Endodermal cell (in vitro differentiated cells): ENCODE data around the gene LIPI. TPM values are rescaled to one million over a fixed set of nuclear protein-coding genes. Genes with fewer than 3 reads are reported as not detected.

Experiments
- DNase-seq: peaks from one replicate; pipeline ENCODE4 v3.0.0-alpha.2; 2017
- H3K27ac ChIP-seq: 2 replicates; pipeline ENCODE4 v1.5.1; 2013; ENCODE audit warnings: mild to moderate bottlenecking, low read depth, low read length, moderate library complexity
- H3K27me3 ChIP-seq: 2 replicates; pipeline ENCODE4 v1.6.1; 2013; ENCODE audit warnings: mild to moderate bottlenecking, low read length, moderate library complexity; ENCODE audit not compliant: insufficient read depth, control insufficient read depth, poor library complexity, severe bottlenecking
- H3K36me3 ChIP-seq: 2 replicates; pipeline ENCODE4 v1.7.0; 2013; ENCODE audit warnings: mild to moderate bottlenecking, low read length, moderate library complexity; ENCODE audit not compliant: control insufficient read depth, insufficient read depth
- H3K4me1 ChIP-seq: one replicate; pipeline ENCODE4 v1.7.0; 2013; ENCODE audit warnings: low read length; ENCODE audit not compliant: control insufficient read depth, insufficient read depth
- H3K4me3 ChIP-seq: 2 replicates; pipeline ENCODE4 v1.5.1; 2013; ENCODE audit warnings: mild to moderate bottlenecking, low read length, moderate library complexity
- H3K9ac ChIP-seq: 2 replicates; pipeline ENCODE4 v1.6.1; 2013; ENCODE audit warnings: mild to moderate bottlenecking, low read length, moderate library complexity; ENCODE audit not compliant: poor library complexity, severe bottlenecking; ENCODE audit errors: extremely low read depth
- H3K9me3 ChIP-seq: 2 replicates; pipeline ENCODE4 v1.6.1; 2013; ENCODE audit warnings: mild to moderate bottlenecking, low read length, moderate library complexity; ENCODE audit not compliant: control insufficient read depth
- H3K27ac Mint-ChIP-seq: 2 replicates; pipeline ENCODE4 v1.8.0; 2020; ENCODE audit warnings: mixed read lengths
- H3K27me3 Mint-ChIP-seq: 2 replicates; pipeline ENCODE4 v1.8.0; 2021; ENCODE audit warnings: mild to moderate bottlenecking, mixed read lengths; ENCODE audit not compliant: insufficient read depth
- H3K36me3 Mint-ChIP-seq: 2 replicates; pipeline ENCODE4 v1.8.0; 2020; ENCODE audit warnings: low read depth, mixed read lengths
- H3K4me1 Mint-ChIP-seq: 2 replicates; pipeline ENCODE4 v1.8.0; 2020; ENCODE audit warnings: mixed read lengths
- H3K4me3 Mint-ChIP-seq: 2 replicates; pipeline ENCODE4 v1.8.0; 2020; ENCODE audit warnings: mild to moderate bottlenecking, moderate library complexity, mixed read lengths
- H3K9me3 Mint-ChIP-seq: 2 replicates; pipeline ENCODE4 v1.8.0; 2020; ENCODE audit warnings: mild to moderate bottlenecking, mixed read lengths
- CTCF ChIP-seq: fragments of 200-600 bp; sonication (generic); conservative IDR thresholded peaks from 2 replicates; pipeline ENCODE4 v1.5.0; 2021; ENCODE audit warnings: antibody characterized with exemption, mild to moderate bottlenecking
- WGBS, 2 experiments: methylation state at CpG; one replicate each; pipeline versions ENCODE4 v1.1.5 to v1.1.7; 2013; ENCODE audit warnings: missing lambda C conversion rate in 2 of 2, mixed read lengths in 1 of 2; ENCODE audit not compliant: insufficient coverage in 1 of 2, insufficient read length in 1 of 2; 5-methylcytosine and 5-hydroxymethylcytosine counted together
- total RNA-seq, 2 donors: library from RNA; stranded (reverse); fragmentation: NEBNext Ultra II Directional in 1 of 2; extraction: Animal tissue kit (Norgen Biotek cat#: 25700) in 1 of 2; gene quantifications; 2 replicates in 1 of 2; 3 replicates in 1 of 2; pipeline ENCODE4 v1.2.1, GENCODE V29; 2021

LIPI gene
- total RNA-seq, 2 donors from 2014 or later: not detected

GRCh38 chr21:14074177-14074576 is 136.6 kb downstream of the LIPI start:
- H3K36me3 ChIP-seq: peaks cover 22% of the 10 kb centered on the region
- WGBS, 2 experiments: 94% methylated on average over 17 of the region's 17 CpGs
- H3K9me3 Mint-ChIP-seq: peaks cover 77% of the 10 kb centered on the region
- peaks cover 22% of the 10 kb centered on the region for H3K9me3 ChIP-seq
- H3K27ac ChIP-seq: no peak overlapping the region
- no peak for TF ChIP-seq CTCF
- H3K4me1 ChIP-seq: no peaks in the 10 kb centered on the region
- H3K27me3 ChIP-seq: no peaks in the 10 kb centered on the region
- DNase-seq: no peak
- peaks cover 23% of the 10 kb centered on the region for H3K36me3 Mint-ChIP-seq
- no peaks in the 10 kb centered on the region for H3K4me1 Mint-ChIP-seq
- H3K27me3 Mint-ChIP-seq: no peaks in the 10 kb centered on the region
- H3K9ac ChIP-seq: no peak overlapping the region
- H3K27ac Mint-ChIP-seq: no peak overlapping the region
- no peak overlapping the region for H3K4me3 Mint-ChIP-seq
- H3K4me3 ChIP-seq: no peak overlapping the region

- 94% methylated on average over 10 to 16 of the region's 16 CpGs for WGBS, 2 experiments
- H3K9me3 Mint-ChIP-seq: peaks cover 73% of the 10 kb centered on the region
- peaks cover 22% of the 10 kb centered on the region for H3K36me3 ChIP-seq
- no peak overlapping the region for H3K9ac ChIP-seq
- no peak for DNase-seq
- H3K4me3 ChIP-seq: no peak overlapping the region
- no peaks in the 10 kb centered on the region for H3K27me3 Mint-ChIP-seq
- no peaks in the 10 kb centered on the region for H3K4me1 Mint-ChIP-seq
- no peaks in the 10 kb centered on the region for H3K4me1 ChIP-seq
- peaks cover 22% of the 10 kb centered on the region for H3K9me3 ChIP-seq
- no peak overlapping the region for H3K4me3 Mint-ChIP-seq
- no peak overlapping the region for H3K27ac Mint-ChIP-seq
- H3K36me3 Mint-ChIP-seq: peaks cover 23% of the 10 kb centered on the region
- no peak for TF ChIP-seq CTCF
- no peaks in the 10 kb centered on the region for H3K27me3 ChIP-seq
- H3K27ac ChIP-seq: no peak overlapping the region
Measured at GRCh38 chr21:14073615-14074014, 137.1 kb downstream of the LIPI start.

- H3K9me3 ChIP-seq: peaks cover 22% of the 10 kb centered on the region
- no peak overlapping the region for H3K4me3 ChIP-seq
- no peak overlapping the region for H3K4me3 Mint-ChIP-seq
- H3K4me1 Mint-ChIP-seq: no peaks in the 10 kb centered on the region
- WGBS, 2 experiments: 93 to 99% methylated on average over 16 to 46 of the region's 46 CpGs
- no peak overlapping the region for H3K9ac ChIP-seq
- peak; percentile 50 for DNase-seq
- H3K27ac Mint-ChIP-seq: no peak overlapping the region
- no peaks in the 10 kb centered on the region for H3K4me1 ChIP-seq
- no peaks in the 10 kb centered on the region for H3K27me3 ChIP-seq
- H3K9me3 Mint-ChIP-seq: peaks cover 67% of the 10 kb centered on the region
- H3K27ac ChIP-seq: no peak overlapping the region
- no peaks in the 10 kb centered on the region for H3K27me3 Mint-ChIP-seq
- TF ChIP-seq CTCF: peak; percentile 18
- peaks cover 18% of the 10 kb centered on the region for H3K36me3 Mint-ChIP-seq
- peaks cover 22% of the 10 kb centered on the region for H3K36me3 ChIP-seq
Measured at GRCh38 chr21:14072761-14073535, 137.8 kb downstream of the LIPI start.
